ENCODE data around the gene OPA1.

OPA1 gene

GRCh38 chr3:193737191-193737751 is 144.3 kb downstream of the OPA1 start:
- DNase-seq (ENCODE audit: low read depth, low spot score): no peak

GRCh38 chr3:193742628-193743027 is 149.6 kb downstream of the OPA1 start:
- no peak for DNase-seq (ENCODE audit: low read depth, low spot score)

- no peak for DNase-seq (ENCODE audit: low read depth, low spot score)
Measured at GRCh38 chr3:193743702-193744047, 150.7 kb downstream of the OPA1 start.

- DNase-seq (ENCODE audit: low read depth, low spot score): no peak
Measured at GRCh38 chr3:193744048-193744821, 151.2 kb downstream of the OPA1 start.

GRCh38 chr3:193744822-193745684 is 152.0 kb downstream of the OPA1 start:
- DNase-seq (ENCODE audit: low read depth, low spot score): no peak

- DNase-seq (ENCODE audit: low read depth, low spot score): no peak
Measured at GRCh38 chr3:193746832-193747231, 153.8 kb downstream of the OPA1 start.

Measured in activated naive CD8-positive, alpha-beta T cell treated with anti-CD3 and anti-CD28 coated beads, Interleukin-2, amount 50 U/mL, for 16 hours (primary cell).